GM12875 (cell line): ENCODE results near the gene DIP2B.

ENCODE experiments used
- H3K4me3 ChIP-seq: one replicate; pipeline ENCODE4 v1.5.1; 2011; ENCODE audit warnings: low read depth, low read length, control low read depth
- CTCF ChIP-seq: IDR thresholded peaks from 2 replicates; pipeline ENCODE4 v1.5.1; 2011; ENCODE audit warnings: low read depth, mild to moderate bottlenecking, control low read depth, inconsistent platforms, low read length, moderate library complexity, borderline replicate concordance; ENCODE audit not compliant: insufficient read depth

The DIP2B gene

GRCh38 chr12:50566066-50566465 is 61.3 kb downstream of the DIP2B start:
- no peak for TF ChIP-seq CTCF
- no peak overlapping the region for H3K4me3 ChIP-seq

- no peak for TF ChIP-seq CTCF
- H3K4me3 ChIP-seq = no peak overlapping the region
Measured at GRCh38 chr12:50567926-50568325, 63.1 kb downstream of the DIP2B start.

GRCh38 chr12:50568338-50569091 is 63.7 kb downstream of the DIP2B start:
- no peak for TF ChIP-seq CTCF
- H3K4me3 ChIP-seq = no peak overlapping the region

GRCh38 chr12:50569321-50569720 is 64.5 kb downstream of the DIP2B start:
- H3K4me3 ChIP-seq = no peak overlapping the region
- no peak for TF ChIP-seq CTCF

- no peak overlapping the region for H3K4me3 ChIP-seq
- no peak for TF ChIP-seq CTCF
Measured at GRCh38 chr12:50569876-50570275, 65.1 kb downstream of the DIP2B start.

GRCh38 chr12:50571786-50572185 is 67.0 kb downstream of the DIP2B start:
- no peak overlapping the region for H3K4me3 ChIP-seq
- no peak for TF ChIP-seq CTCF

- no peak for TF ChIP-seq CTCF
- no peak overlapping the region for H3K4me3 ChIP-seq
Measured at GRCh38 chr12:50572287-50572686, 67.5 kb downstream of the DIP2B start.
